Astrocyte (in vitro differentiated cells and primary cell): Measurements from ENCODE around the gene PSG1.
"Not testable (repeated sequence)": the region's sequence is repeated elsewhere in the genome, so short reads cannot be mapped to it uniquely, and the experiment has no call there.

Experiments
- EZH2 ChIP-seq: IDR thresholded peaks from 2 replicates; pipeline ENCODE4 v1.6.1; 2012; ENCODE audit warnings: mild to moderate bottlenecking, low read length, inconsistent platforms; ENCODE audit not compliant: insufficient read depth
- TF ChIP-seq, protein P1 (sequence below): IDR thresholded peaks from 2 replicates; pipeline ENCODE4 v1.5.1; 2011; ENCODE audit warnings: low read depth, mild to moderate bottlenecking, inconsistent platforms, low read length, moderate library complexity; ENCODE audit not compliant: insufficient read depth

DNA sequence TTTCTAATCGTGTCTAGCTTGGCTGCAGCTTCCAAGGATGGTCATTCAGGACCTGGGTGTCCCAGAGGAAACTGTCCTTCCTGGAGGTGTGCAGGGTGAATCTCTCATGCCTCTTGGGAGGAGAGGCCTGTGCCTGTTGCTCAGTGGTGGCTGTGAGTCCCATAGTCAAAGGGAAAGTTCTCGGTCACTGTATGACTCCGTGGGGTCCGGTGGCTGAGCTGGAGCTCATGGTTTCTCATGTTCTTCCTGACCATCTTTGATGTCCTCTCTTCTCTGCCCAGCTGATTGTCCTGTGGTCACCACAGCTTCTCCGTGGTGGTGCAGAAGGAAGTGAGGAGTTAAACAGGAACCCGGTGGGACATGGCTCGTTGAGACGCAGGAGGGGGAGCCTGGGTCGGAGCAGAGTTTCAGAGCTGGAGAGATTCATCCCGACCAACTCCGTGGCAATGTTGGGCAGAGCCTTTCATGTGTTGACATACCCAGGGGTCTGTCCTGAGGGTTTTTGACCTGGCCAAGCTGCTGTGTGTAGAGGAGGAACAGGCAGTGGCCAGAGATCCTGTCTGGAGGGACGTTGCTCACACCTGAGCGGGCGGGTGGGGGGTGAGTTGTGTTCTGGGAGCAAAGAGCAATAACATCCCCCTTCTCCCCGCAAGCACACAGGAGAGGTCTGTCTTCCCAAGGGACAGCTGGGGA, 39.0 kb upstream of the PSG1 start:
- TF ChIP-seq, protein P1, sequence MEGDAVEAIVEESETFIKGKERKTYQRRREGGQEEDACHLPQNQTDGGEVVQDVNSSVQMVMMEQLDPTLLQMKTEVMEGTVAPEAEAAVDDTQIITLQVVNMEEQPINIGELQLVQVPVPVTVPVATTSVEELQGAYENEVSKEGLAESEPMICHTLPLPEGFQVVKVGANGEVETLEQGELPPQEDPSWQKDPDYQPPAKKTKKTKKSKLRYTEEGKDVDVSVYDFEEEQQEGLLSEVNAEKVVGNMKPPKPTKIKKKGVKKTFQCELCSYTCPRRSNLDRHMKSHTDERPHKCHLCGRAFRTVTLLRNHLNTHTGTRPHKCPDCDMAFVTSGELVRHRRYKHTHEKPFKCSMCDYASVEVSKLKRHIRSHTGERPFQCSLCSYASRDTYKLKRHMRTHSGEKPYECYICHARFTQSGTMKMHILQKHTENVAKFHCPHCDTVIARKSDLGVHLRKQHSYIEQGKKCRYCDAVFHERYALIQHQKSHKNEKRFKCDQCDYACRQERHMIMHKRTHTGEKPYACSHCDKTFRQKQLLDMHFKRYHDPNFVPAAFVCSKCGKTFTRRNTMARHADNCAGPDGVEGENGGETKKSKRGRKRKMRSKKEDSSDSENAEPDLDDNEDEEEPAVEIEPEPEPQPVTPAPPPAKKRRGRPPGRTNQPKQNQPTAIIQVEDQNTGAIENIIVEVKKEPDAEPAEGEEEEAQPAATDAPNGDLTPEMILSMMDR = not testable (repeated sequence)
- not testable (repeated sequence) for TF ChIP-seq EZH2
